HEK293T (cell line): Measurements from ENCODE around the gene EPS8.
"Not testable (repeated sequence)": the region's sequence is repeated elsewhere in the genome, so short reads cannot be mapped to it uniquely, and the experiment has no call there.

ENCODE experiments used
- CTCF ChIA-PET: fragments of 350-600 bp; formaldehyde crosslinking; extraction: SDS; loops from one replicate; lab custom pipeline; 2021; ENCODE audit warnings: antibody characterized with exemption, inconsistent platforms; lab: Yijun Ruan, JAX
- POLR2A ChIA-PET: fragments of 350-600 bp; formaldehyde crosslinking; extraction: SDS; loops from one replicate; lab custom pipeline; 2020; ENCODE audit warnings: antibody characterized with exemption, inconsistent platforms; lab: Yijun Ruan, JAX
- DNase-seq: peaks from one replicate; pipeline ENCODE4 v3.0.0; 2012; ENCODE audit warnings: mixed read lengths; ENCODE audit errors: extremely low spot score
- ARNT ChIP-seq: fragments of 450-650 bp; IDR thresholded peaks from 2 replicates; pipeline ENCODE4 v1.6.1; 2017; ENCODE audit warnings: mild to moderate bottlenecking
- BHLHE40 ChIP-seq: fragments of 450-650 bp; IDR thresholded peaks from 2 replicates; pipeline ENCODE4 v1.6.1; 2016; ENCODE audit warnings: mild to moderate bottlenecking, moderate library complexity, borderline replicate concordance
- CTBP1 ChIP-seq: fragments of 450-650 bp; IDR thresholded peaks from 2 replicates; pipeline ENCODE4 v1.6.1; 2016; ENCODE audit warnings: borderline replicate concordance
- ELF4 ChIP-seq: fragments of 450-650 bp; IDR thresholded peaks from 2 replicates; pipeline ENCODE4 v1.6.1; 2017; ENCODE audit warnings: antibody characterized with exemption
- FOXA1 ChIP-seq: fragments of 450-650 bp; IDR thresholded peaks from 2 replicates; pipeline ENCODE4 v1.6.1; 2016; ENCODE audit warnings: mild to moderate bottlenecking
- FOXK2 ChIP-seq: fragments of 450-650 bp; IDR thresholded peaks from 2 replicates; pipeline ENCODE4 v1.6.1; 2016; ENCODE audit warnings: mild to moderate bottlenecking
- FOXM1 ChIP-seq: fragments of 450-650 bp; IDR thresholded peaks from 2 replicates; pipeline ENCODE4 v1.6.1; 2017; ENCODE audit warnings: mild to moderate bottlenecking, borderline replicate concordance
- HDGF ChIP-seq: fragments of 450-650 bp; IDR thresholded peaks from 2 replicates; pipeline ENCODE4 v1.6.1; 2017; ENCODE audit warnings: antibody characterized with exemption, borderline replicate concordance
- L3MBTL2 ChIP-seq: fragments of 450-650 bp; conservative IDR thresholded peaks from 2 replicates; pipeline ENCODE4 v1.6.1; 2016; ENCODE audit warnings: mild to moderate bottlenecking
- LEF1 ChIP-seq: fragments of 450-650 bp; IDR thresholded peaks from 2 replicates; pipeline ENCODE4 v1.6.1; 2017; ENCODE audit warnings: mild to moderate bottlenecking, borderline replicate concordance
- NFRKB ChIP-seq: fragments of 450-650 bp; IDR thresholded peaks from 2 replicates; pipeline ENCODE4 v1.6.1; 2016; ENCODE audit warnings: mild to moderate bottlenecking, moderate library complexity
- SP1 ChIP-seq: fragments of 450-650 bp; IDR thresholded peaks from 2 replicates; pipeline ENCODE4 v1.6.1; 2017
- SUZ12 ChIP-seq: fragments of 450-650 bp; IDR thresholded peaks from 2 replicates; pipeline ENCODE4 v1.6.1; 2016; ENCODE audit warnings: mild to moderate bottlenecking
- TARDBP ChIP-seq: fragments of 450-650 bp; IDR thresholded peaks from 2 replicates; pipeline ENCODE4 v1.6.1; 2016
- ZNF384 ChIP-seq: fragments of 450-650 bp; IDR thresholded peaks from 2 replicates; pipeline ENCODE4 v1.6.1; 2016
- TF ChIP-seq, protein P1 (sequence below): fragments of 450-650 bp; IDR thresholded peaks from 2 replicates; pipeline ENCODE4 v1.6.1; 2016

EPS8 gene

DNA sequence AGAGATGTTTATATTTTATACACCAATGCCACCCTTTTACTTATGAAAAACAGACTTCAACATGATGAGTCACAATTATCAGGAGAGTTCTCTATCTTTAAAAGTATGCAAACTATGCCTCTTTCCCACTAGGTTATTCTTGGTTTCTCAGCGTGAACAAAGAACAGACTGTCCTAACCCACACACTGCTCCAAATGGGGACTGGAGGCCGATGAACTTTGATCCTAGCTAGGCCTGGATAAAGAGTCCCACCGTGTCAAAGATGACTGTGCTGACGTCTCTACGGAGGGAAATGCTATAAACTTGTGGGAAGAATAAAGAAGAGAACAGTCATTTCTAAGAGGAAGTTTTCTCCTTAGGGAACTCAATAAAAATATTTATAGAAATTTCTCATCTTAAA, 160.1 kb downstream of the EPS8 start:
- no peak for TF ChIP-seq ARNT
- TF ChIP-seq FOXK2: no peak
- TF ChIP-seq FOXA1: no peak
- no peak for TF ChIP-seq L3MBTL2
- TF ChIP-seq FOXM1: no peak
- no peak for TF ChIP-seq NFRKB
- TF ChIP-seq TARDBP: no peak
- no peak for TF ChIP-seq SP1
- ChIA-PET CTCF (no interaction called here), POLR2A (no interaction called here)
- no peak for DNase-seq

DNA sequence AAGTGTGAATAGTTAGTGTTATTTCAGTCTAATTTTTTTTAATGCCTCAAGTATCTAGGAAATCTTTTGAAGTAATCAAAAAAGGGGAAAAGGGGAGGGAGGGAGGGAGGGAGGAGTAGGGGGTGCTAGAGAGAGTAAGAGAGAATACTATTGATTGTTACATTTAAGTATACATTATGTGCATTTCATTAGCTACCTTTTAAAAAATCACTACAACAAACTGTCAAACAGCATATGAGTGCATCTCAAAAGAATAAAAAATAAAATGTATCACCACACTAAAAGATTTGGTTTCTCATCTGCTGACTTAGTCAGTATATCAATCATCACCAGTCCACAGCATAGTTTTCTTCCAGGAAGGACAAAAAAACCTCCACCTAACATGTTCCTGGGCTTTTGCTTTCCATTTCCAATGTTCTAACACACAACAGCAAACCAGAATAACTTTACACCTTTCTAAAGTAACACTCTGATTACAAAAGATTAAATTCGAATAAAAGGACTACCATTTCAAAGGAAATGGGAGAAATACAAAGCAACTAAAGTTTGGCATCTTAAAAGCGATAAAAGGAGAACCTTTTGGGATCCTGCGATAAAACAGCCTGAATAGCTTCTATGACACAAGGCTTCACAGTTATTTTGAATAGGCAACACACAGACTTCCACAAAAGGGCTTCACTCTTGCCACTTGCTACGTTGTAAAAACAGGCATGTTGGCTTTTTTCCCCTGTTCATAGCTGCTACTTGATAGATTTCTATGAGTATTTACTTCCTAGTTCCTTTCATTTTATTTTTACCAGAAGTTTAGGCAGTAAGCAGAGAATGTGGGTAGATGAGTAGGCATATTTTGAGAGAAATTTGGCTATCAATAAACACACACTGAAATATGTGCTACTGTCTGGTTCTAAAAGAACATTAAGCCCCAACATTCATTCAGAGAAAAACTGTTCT, 160.9 kb downstream of the EPS8 start:
- TF ChIP-seq SUZ12 (no peak), FOXA1 (no peak)
- DNase-seq: no peak
- POLR2A ChIA-PET: no interaction called here
- CTCF ChIA-PET: no interaction called here

DNA sequence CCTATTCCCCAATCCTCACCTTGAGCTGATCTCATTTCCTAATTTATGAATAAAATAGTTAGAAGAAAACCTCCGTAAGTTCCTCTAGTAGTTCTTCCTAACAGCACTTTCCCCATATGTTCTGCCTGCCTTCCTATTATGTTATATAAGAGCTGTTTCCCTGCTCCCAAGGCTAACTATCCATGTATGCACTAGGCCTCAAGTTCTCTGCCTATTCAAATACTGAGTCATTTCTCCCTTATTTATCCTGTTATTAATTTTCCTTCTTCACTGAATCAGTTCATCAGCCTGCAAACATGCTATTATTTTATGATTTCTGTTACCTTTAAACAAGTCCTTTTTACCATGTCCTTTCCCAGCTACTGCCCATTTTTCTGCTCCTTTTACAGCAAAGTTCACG, 164.1 kb downstream of the EPS8 start:
- CTCF ChIA-PET: no interaction called here
- POLR2A ChIA-PET: no interaction called here

DNA sequence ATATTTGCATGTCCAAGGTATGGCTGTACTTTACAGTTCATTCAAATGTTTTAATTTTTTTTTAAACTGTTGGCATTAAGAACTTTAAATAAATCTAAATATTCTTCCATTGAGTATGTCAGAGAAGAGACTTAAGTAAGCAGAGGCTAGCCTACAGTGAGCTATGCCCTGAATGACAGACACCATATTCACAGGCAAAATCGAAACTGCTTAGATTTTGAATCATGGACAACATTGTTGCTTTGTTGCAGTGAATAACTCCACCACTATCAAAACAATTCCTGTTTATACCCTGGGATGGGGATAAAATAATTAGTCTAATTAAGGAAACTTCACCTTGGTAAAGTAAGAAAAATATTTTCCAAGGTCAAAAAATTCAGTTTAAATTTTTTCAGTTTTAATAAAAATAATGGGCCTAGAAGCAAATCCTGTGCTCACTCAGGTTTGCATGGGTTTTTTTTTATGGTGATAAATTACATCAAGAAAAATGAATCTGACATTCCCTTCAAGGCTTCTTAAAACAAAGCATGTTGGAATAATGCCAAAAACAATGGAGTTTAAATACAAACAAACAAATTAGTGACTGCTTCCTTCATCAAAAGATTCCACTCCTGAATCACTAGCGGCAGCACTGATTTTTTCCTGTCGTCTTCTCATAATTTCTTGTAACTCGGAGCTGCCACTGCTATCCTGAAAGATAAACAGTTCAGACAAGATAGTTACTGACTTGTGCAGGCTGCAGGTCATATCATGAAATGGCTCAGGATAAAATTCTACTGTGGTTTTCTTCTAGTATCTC, 168.2 kb downstream of the EPS8 start:
- no peak for TF ChIP-seq ELF4
- no peak for DNase-seq
- CTCF ChIA-PET: no interaction called here
- POLR2A ChIA-PET: no interaction called here

More for the DNA sequence above, 164.1 kb downstream of the EPS8 start:
- TF ChIP-seq NFRKB (no peak), BHLHE40 (no peak), L3MBTL2 (no peak), FOXM1 (no peak), CTBP1 (no peak), HDGF (no peak), SUZ12 (no peak), FOXA1 (no peak), TARDBP (no peak), ARNT (no peak), ZNF384 (no peak), ELF4 (no peak), SP1 (no peak), LEF1 (no peak), FOXK2 (no peak)
- TF ChIP-seq, protein P1, sequence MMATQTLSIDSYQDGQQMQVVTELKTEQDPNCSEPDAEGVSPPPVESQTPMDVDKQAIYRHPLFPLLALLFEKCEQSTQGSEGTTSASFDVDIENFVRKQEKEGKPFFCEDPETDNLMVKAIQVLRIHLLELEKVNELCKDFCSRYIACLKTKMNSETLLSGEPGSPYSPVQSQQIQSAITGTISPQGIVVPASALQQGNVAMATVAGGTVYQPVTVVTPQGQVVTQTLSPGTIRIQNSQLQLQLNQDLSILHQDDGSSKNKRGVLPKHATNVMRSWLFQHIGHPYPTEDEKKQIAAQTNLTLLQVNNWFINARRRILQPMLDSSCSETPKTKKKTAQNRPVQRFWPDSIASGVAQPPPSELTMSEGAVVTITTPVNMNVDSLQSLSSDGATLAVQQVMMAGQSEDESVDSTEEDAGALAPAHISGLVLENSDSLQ: no peak
- DNase-seq: no peak

DNA sequence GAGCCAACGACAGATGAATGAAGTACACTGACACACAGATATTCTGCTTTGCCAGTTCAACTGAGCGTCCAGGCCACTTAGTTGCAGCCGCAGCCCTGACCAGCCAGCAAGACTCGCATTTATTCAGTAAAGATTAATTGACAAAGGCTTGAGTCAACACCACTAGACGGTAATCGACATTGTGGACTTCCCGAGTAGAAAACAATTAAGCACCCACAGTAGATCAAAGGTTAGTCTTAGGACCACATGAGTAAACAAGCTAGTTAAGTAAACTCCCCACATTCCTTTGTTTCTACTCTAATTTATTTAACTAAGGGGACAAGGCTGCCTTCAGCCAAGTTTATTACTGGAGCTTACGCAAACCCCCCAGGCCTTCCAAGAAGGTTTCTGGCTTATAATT, 172.7 kb downstream of the EPS8 start:
- DNase-seq, CTCF ChIA-PET, POLR2A ChIA-PET: not testable (repeated sequence)

DNA sequence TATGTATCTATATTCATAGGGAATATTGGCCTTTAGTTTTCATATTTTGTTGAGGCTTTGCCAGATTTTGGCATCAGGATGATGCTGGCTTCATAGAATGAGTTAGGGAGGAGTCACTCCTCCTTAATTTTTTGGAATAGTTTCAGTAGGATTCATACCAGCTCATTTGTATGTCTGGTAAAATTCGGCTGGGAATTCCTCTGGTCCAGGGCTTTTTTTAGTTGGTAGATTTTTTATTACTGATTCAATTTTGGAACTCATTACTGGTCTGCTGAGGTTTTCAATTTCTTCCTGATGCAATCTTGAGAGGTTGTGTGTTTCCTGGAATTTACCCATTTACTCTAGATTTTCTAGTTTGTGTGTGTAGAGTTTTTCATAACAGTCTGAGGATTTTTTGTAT, 175.2 kb downstream of the EPS8 start:
- TF ChIP-seq HDGF (no peak), NFRKB (no peak), L3MBTL2 (no peak), ELF4 (no peak), TARDBP (no peak), FOXA1 (no peak), FOXM1 (no peak), LEF1 (no peak), ARNT (no peak)
- DNase-seq: no peak
- ChIA-PET CTCF (no interaction called here), POLR2A (interaction anchor here (0.6 kb wide), 1 partner anchor 443 kb away, joined by 3 read pairs; no protein-coding TSS in a partner anchor)

DNA sequence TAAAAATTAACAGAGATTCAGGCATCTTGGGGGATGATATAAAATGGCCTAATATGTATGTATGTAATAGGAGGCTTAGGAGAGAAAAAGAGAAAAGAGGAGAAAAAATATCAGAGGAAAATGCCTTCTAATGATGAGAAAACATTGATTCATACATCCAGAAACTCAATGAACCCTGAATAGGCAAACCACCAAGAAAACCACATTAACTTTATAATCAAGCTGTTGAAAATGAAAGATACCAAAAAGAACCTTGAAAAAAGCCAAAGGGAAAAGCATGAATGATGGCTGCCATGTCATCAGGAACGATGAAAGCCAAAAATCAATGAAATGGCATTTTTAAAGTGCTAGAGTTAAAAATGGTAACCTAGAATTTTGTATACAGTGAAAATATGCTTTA, 180.2 kb downstream of the EPS8 start:
- ChIA-PET CTCF (interaction anchor here (1.1 kb wide), 1 partner anchor 24 kb away, joined by 3 read pairs; no protein-coding TSS in a partner anchor), POLR2A (no interaction called here)
- no peak for TF ChIP-seq CTBP1
- TF ChIP-seq ELF4: no peak
- TF ChIP-seq TARDBP: no peak
- TF ChIP-seq FOXM1: no peak
- no peak for TF ChIP-seq ZNF384
- TF ChIP-seq HDGF: no peak
- no peak for TF ChIP-seq SP1
- TF ChIP-seq FOXA1: no peak
- TF ChIP-seq BHLHE40: no peak
- TF ChIP-seq LEF1: no peak
- TF ChIP-seq L3MBTL2: no peak
- TF ChIP-seq, protein P1: no peak
- no peak for TF ChIP-seq NFRKB
- TF ChIP-seq ARNT: no peak
- TF ChIP-seq SUZ12: no peak
- no peak for TF ChIP-seq FOXK2

More for the DNA sequence above, 180.2 kb downstream of the EPS8 start:
- no peak for DNase-seq
